ENCODE results near the gene UFSP1.
"Not testable (repeated sequence)": the region's sequence is repeated elsewhere in the genome, so short reads cannot be mapped to it uniquely, and the experiment has no call there.

UFSP1 gene

DNA sequence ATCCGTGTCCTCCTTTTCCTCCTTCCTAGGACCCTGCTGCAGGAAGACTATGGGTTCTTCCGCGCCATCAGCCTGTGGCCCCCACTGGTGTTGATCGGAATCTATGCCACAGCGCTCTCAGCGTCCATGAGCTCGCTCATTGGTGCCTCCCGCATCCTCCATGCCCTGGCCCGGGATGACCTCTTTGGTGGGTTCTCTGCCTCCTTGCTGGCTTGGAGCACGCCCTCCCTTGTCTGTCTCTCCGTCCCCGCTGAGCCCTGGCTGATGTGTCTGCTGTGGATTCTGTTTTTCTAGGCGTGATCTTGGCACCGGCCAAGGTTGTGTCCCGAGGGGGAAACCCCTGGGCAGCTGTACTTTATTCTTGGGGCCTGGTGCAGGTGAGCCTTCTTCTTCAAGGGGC, 29.7 kb downstream of the UFSP1 start:
- no peak for DNase-seq (ENCODE audit: extremely low read depth, low read depth)
- TF ChIP-seq, protein P1, sequence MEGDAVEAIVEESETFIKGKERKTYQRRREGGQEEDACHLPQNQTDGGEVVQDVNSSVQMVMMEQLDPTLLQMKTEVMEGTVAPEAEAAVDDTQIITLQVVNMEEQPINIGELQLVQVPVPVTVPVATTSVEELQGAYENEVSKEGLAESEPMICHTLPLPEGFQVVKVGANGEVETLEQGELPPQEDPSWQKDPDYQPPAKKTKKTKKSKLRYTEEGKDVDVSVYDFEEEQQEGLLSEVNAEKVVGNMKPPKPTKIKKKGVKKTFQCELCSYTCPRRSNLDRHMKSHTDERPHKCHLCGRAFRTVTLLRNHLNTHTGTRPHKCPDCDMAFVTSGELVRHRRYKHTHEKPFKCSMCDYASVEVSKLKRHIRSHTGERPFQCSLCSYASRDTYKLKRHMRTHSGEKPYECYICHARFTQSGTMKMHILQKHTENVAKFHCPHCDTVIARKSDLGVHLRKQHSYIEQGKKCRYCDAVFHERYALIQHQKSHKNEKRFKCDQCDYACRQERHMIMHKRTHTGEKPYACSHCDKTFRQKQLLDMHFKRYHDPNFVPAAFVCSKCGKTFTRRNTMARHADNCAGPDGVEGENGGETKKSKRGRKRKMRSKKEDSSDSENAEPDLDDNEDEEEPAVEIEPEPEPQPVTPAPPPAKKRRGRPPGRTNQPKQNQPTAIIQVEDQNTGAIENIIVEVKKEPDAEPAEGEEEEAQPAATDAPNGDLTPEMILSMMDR (IDR thresholded peaks at IDR 0.05; ENCODE audit: low read depth, low read length), result no peak

DNA sequence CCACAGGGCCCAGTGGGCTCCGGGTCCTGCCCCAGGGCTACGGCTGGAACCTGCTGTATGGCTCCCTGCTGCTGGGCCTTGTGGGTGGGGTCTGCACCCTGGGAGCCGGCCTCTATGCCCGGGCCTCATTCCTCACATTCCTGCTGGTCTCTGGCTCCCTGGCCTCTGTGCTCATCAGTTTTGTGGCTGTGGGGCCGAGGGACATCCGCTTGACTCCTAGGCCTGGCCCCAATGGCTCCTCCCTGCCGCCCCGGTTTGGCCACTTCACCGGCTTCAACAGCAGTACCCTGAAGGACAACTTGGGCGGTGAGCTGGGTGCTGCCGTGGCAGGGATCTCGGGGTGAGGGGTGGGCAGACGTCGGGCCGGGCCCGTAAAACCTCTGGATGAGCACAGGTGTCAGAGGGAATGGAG, 32.6 kb downstream of the UFSP1 start:
- TF ChIP-seq, protein P1 (IDR thresholded peaks at IDR 0.05; ENCODE audit: low read depth, low read length), result no peak
- no peak for DNase-seq (ENCODE audit: extremely low read depth, low read depth)

DNA sequence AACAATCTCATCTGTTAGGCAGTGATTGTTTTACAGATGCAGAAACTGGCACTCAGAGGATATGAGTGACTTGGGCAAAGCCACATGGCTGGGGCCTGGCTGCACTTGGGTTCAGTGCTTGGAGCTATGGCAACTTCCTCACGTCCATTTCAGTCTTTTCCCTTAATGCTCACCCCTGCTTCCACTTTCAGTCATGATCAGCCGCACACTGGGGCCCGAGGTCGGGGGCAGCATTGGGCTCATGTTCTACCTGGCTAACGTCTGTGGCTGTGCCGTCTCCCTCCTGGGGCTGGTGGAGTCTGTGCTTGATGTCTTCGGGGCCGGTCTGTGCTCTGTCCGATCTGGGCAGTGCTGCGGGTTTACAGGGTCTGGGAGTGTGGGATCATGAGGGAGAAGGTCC, 34.0 kb downstream of the UFSP1 start:
- DNase-seq (ENCODE audit: extremely low read depth, low read depth), result no peak
- TF ChIP-seq, protein P1 (IDR thresholded peaks at IDR 0.05; ENCODE audit: low read depth, low read length), result no peak

DNA sequence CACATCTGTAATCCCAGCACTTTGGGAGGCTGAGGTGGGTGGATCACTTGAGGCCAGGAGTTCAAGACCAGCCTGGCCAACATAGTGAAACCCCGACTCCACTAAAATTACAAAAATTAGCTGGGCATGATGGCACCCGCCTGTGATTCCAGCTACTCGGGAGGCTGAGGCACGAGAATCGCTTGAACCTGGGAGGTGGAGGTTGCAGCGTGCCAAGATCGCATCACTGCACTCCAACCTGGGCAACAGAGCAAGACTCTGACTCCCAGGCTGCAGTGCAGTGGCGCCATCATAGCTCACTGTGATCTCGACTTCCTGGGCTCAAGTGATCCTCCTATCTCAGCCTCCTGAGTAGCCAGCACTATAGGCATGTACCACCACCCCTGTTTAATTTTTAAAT, 34.6 kb downstream of the UFSP1 start:
- not testable (repeated sequence) for DNase-seq (ENCODE audit: extremely low read depth, low read depth)

DNA sequence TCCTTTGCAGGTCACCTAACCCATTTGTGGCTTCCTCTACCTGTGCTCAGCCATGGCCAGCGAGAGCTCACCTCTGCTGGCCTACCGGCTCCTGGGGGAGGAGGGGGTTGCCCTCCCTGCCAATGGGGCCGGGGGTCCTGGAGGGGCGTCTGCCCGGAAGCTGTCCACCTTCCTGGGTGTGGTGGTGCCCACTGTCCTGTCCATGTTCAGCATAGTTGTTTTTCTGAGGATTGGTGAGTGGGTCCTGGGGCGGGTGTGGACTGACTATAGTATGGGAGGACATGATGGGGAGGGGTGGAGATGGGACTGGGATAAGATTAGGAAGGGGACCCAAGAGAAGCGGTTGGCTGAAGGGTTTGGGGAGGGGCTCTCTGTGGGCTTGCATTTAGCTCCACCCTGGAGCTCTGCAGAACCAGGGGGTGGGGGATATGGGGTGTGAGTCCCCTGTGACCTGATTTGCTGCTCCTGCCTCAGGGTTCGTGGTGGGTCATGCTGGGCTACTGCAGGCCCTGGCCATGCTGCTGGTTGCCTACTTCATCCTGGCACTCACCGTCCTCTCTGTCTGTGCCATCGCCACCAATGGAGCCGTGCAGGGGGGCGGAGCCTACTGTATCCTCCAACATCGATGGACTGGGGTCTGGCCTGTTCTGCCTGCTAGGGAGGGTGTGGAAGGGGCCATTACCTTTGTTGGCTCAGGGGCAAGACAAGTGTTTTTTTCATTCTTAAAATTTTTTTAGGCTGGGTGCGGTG, 35.2 kb downstream of the UFSP1 start:
- TF ChIP-seq, protein P1 (IDR thresholded peaks at IDR 0.05; ENCODE audit: low read depth, low read length), result no peak
- DNase-seq (ENCODE audit: extremely low read depth, low read depth), result no peak

DNA sequence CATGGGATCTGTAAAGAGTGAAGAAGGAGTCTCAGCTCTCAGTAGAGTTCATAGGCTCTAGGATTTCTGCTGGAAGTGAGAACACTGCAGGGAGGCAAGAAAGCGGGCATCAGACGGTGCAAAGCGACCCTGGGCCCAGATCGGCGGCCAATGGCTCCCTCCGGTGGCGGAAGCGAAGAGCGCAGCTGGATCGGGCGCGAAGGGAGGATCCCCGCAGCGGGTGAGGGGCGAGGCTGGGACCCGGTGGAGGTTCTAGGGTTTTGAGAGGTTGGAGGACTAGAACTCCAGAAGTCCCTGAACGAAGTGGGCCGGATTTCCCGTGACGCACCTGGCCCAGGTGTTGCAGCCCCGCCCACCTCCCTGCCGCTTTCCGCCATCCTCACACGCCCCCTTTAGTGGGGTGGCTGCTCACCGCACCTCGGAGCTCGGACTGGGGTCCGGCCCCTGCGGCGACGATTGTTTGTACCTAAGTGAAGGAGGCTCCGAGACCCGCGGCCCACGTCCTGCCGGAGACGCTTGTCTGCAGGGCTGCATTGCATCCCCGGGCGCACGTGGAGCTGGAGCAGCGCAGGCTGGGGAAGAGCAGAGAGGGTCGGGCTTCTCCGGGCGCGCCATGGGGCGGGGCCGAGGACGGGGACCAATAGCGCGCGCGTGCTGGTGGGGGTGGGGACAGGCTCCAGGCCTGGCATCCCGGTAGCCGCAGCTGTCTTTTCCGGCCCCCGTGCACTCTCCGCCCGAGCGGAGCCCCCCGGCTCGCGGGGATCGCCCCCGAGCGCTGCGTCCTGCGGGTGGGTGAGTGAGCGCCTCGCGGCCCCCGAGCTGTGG, 37.3 kb downstream of the UFSP1 start, which contains the start of gene SLC12A9:
Gene SLC12A9 (plus strand): TSS at position 666 of the 825 bp plus-strand sequence. CDS start 1,485 bp downstream, outside the sequence.
- TF ChIP-seq, protein P1 (IDR thresholded peaks at IDR 0.05; ENCODE audit: low read depth, low read length), result peak; percentile 91
- peak; percentile 64 for DNase-seq (ENCODE audit: extremely low read depth, low read depth)

DNA sequence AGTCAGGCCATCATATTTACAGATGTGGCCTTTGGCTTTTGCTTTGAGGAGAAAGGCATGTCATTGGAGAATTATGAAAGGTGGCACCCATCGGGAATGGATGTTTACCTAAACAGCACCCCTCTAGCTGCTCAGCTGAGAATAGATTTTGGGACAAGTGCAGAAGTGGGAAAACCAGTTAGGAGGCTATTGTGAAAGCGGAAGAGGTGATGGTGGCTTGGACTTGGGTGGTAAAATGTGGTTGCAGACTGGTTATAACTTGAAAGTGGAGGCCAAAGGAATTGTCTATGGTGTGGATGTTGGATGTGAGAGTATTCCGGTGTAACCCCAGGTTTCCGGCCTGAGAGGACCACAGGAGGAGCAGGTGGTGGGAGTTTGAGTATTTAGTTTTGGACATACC, 42.2 kb downstream of the UFSP1 start:
- no peak for DNase-seq (ENCODE audit: extremely low read depth, low read depth)
- TF ChIP-seq, protein P1 (IDR thresholded peaks at IDR 0.05; ENCODE audit: low read depth, low read length), result no peak

All from AG09319 (cell line).